Thyroid gland (tissue), 4 donors: ENCODE measurements around the gene NUP93.

Experiments used
- CTCF ChIP-seq, 6 experiments: fragments of 200-600 bp in 3 of 6; fragments of 450-650 bp in 3 of 6; sonication (generic) in 3 of 6; IDR thresholded peaks; one replicate each; pipeline ENCODE4 v1.5.1; 2016 to 2019; ENCODE audit warnings: antibody characterized with exemption in 6 of 6, mild to moderate bottlenecking in 2 of 6, inconsistent platforms in 1 of 6, moderate library complexity in 1 of 6
- POLR2A ChIP-seq, 2 donors: fragments of 450-650 bp; IDR thresholded peaks; one replicate each; pipeline ENCODE4 v1.6.1; 2017; ENCODE audit warnings: antibody characterized with exemption in 2 of 2, mild to moderate bottlenecking in 2 of 2, moderate library complexity in 1 of 2

DNA sequence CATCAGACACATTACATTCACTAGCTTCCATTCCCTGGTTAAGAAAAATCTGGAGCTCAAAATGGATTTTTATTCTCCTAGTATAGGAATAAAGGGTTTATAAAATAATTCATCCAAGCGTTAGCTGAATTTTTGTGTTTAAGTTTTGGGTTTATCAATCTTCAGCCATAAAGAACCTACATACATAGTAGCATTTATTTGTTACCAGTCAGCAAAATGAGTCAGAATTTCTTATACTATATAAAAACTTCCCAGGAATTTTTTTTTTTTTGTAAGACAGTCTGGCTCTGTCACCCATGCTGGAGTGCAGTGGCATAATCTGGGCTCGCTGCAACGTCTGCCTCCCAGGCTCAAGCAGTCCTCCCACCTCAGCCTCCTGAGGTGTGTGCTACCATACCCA lies 94.9 kb downstream of the NUP93 start:
- TF ChIP-seq CTCF (IDR thresholded peaks at IDR 0.05) (no peak), POLR2A (IDR thresholded peaks at IDR 0.05) (no peak)
